Eye (tissue), 1 donor: ENCODE data around the gene POLR3GL.
"Not testable (repeated sequence)": the region's sequence is repeated elsewhere in the genome, so short reads cannot be mapped to it uniquely, and the experiment has no call there.

Experiments
- DNase-seq: peaks from one replicate; pipeline ENCODE4 v3.0.0-alpha.2; 2015

POLR3GL gene

GRCh38 chr1:146021622-146022402, 57.3 kb downstream of the POLR3GL start, which contains the start of gene HJV:
TSS of gene HJV (minus strand) at chr1:146021735. CDS start at chr1:146020231, 1,504 bp downstream.
- DNase-seq = no peak

GRCh38 chr1:146022403-146023127, 58.1 kb downstream of the POLR3GL start:
- no peak for DNase-seq

GRCh38 chr1:146025787-146026495, 61.5 kb downstream of the POLR3GL start:
- not testable (repeated sequence) for DNase-seq

- not testable (repeated sequence) for DNase-seq
Observed at GRCh38 chr1:146026650-146027049, 62.2 kb downstream of the POLR3GL start.
